ENCODE measurements around the gene SQSTM1. TPM values are rescaled to one million over a fixed set of nuclear protein-coding genes. Genes with fewer than 3 reads are reported as not detected.
"Not testable (repeated sequence)": the region's sequence is repeated elsewhere in the genome, so short reads cannot be mapped to it uniquely, and the experiment has no call there.

Gene SQSTM1
- polyA plus RNA-seq, 5 donors = 68.4 to 113 (median 97.1) TPM

DNA sequence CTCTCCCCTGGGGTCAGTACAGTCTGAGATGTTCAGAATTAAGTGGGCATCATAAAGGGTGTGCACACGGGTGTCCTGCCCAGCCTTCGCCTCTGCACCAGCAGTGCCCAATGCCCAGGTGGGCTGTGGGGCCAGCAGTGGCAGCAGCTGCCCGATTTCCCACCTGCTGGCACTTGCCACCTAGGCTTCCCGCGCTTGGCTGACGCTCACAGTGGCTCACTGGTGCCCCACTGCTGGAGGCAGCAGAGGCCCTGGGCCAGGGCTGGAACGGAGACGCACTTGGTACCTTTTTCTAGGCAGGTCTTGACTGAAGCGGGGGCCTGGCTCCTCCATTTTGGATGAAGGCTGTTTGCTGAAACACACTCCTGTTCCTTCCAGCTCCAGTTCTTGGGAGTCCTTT is 20.9 kb downstream of the SQSTM1 start:
- DNase-seq = no peak

DNA sequence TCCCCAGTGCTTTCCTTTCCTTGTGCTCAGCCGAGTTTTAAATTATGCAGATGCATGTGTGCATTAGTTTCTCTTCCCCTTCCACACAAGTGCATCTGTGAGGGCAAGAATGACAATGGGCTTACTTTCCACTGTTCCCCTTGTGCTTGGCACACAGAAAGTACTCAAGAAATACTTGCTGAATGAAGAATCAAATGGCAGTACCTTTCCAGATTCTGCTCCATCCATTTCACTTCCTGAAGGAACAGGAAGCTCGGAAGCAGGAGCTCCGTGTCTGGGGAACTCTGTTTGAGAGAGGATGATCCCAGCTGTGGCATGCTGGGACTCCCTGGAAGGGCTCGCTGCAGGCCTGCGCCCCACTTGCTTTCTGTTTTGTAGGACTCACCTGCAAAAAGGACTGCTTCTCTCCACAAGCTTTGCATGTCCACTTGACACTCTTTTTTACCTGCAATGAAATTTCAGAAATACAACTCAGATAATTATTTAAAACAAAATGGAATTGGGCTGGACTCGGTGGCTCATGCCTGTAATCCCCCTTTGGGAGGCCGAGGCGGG is 32.4 kb downstream of the SQSTM1 start:
- DNase-seq = no peak

DNA sequence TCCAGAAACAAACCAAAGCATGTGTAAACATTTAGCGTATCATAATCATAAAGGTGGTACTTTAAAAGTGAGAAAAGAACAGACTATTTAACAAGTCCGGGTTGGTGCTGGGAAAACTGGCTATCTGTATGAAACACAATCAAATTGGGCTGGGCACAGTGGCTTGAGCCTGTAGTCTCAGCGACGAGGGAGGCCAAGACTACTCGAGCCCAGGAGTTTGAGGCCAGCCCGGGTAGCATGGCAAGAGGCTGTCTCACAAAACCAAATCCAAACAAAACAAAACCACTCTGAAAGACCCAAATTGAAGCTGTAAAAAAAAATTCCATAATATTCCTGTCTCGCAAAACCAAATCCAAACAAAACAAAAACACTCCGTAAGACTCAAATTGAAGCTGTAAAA is 33.7 kb downstream of the SQSTM1 start:
- DNase-seq = no peak

DNA sequence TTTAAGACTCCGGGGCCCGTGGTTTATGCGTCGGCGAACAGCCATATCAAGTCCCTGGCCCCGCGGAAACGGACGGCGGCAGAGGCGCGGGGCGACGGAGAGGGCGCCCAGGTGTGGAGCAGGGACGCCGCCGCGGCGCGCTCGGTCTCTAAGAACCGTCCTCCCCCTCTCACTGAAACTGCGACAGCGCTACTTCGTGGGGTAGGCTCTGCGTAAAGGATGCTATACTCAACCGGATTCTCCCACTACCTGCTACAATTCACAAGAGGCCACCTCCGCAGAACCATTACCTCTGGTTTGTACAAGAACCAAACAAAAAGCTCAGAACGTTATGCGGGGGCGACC is 37.5 kb downstream of the SQSTM1 start:
- no peak for DNase-seq

DNA sequence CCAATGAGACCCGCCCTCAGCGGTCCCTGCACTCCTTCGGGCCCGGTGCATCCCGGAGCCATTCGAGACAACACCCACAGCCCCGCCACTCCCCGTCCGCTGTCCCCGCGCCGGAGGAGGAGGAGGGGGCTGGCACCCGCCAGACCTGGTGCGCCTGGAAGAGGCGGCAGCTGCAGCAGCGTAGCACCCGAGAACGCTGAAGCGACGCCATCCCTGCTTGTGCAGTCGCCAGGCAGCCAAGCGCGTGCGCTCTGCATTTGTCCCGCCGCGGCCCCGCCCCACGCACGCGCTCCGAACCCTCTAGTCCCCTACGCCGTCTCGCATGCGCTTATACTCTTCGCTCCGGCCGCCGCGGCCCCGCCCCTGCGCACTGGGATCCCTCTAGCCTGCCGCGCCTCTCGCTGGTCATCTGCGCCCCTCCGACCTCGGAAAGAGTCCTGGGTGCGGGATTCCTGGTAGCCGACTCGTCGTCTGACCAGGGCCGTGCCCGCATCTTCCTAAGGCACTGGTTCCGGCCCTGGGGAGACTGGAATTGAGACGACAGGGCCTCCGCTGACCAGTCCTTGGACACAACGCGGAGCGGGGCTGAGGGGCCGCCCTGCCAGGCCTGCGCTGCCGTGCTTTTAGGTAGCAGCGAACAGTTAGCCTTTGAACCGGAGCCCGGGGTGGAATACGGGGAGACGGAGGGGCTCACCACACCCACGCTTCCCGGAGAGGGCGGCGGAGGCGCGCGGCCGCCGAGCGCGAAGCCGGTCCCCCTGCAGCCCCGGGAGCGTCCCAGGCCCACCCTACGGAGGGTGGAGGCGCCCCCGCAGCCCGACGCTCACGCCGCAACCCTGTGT is 38.1 kb downstream of the SQSTM1 start, which contains the start of gene MRNIP:
Gene MRNIP (minus strand): TSS at position 232 of the 842 bp plus-strand sequence. CDS start 21 bp downstream, at position 211.
- peak; percentile 93 to 94 for DNase-seq

DNA sequence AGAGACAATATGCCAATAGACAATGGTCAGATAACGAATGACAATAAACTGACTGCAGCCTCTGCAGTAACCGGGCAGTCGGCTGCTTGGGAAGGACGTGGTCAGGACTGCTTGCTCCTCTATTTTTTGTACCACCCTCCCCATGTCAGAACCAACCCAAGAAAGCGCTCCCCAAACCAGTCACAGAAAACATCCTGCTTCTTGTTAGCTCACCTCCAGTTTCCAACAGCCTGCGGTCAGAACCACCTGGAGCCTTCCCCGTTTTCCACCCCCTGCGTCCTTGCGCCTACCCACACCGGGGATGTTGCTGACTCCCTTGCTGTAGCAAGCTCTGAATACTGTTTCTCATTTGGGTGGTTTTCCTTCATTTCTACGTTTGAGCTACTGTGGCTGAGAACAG is 39.6 kb downstream of the SQSTM1 start:
- no peak for DNase-seq

DNA sequence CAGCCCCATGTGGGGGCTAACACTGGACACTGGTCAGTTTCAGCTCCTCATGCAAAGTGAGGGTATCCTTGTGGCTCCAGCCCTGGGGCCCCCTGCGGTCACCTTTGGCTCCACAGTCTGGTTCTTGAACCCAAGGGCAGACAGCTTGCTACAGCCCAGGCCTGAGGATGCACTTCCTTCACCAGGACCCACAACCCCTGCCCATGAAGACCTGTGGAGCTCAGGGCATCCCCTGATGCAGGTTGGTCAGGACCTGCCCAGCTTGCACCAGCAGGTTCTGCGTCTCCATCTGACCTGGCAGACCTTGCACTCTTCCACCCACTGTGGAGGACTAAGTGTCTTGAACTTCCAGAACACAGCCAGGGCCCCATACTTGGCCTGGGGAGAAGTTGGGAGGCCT is 41.6 kb downstream of the SQSTM1 start:
- no peak for DNase-seq

DNA sequence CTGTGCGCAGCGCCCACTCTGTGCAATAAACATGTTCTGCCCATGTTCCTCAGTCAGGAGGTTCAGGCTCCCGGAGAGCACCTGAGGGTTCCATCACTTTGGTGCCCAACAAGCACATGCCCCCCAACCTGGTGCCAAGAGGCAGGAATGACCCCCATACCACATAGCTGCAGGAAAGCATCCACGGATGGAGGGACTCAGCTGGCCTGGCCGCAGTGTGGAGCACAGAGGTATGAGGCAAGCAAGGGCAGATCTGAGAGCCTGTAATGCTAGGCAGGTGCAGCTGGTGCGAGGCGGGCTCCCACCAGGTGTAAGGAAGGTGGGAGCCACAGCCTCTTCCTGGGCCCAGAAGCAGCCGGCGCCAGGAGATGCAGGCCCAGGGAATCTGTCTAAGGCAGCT is 42.2 kb downstream of the SQSTM1 start:
- no peak for DNase-seq

DNA sequence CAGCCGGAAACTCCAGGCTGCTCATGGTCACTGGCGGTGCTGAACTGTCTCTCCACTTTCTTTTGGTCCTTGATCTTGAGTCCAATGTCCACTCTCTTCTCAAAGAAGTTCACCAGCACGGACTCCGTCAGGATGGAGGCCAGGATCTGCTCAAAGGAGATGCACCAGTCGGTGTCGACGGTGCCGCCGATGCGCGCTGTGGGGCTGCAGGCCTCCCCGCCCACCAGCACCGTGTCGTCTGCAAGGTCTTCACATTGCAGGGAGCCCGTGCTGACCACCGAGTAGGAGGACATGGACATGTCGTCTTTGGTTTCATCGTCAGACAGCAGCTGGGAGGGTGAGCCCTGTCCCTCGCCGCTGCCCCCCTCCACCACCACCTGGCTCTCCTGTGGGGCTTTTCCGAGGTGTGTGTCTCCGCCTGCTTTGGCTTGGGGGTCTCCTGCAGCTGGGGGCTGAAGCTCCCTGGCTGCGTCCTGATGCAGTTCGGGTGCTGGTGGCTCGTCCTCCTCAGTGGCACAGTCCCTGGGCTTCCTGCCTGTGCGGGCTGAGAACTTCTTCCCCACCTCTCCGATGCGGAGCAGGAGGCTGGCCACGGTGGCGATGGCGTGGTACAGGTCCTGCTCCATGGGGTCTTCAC is 42.9 kb downstream of the SQSTM1 start:
- no peak for DNase-seq

DNA sequence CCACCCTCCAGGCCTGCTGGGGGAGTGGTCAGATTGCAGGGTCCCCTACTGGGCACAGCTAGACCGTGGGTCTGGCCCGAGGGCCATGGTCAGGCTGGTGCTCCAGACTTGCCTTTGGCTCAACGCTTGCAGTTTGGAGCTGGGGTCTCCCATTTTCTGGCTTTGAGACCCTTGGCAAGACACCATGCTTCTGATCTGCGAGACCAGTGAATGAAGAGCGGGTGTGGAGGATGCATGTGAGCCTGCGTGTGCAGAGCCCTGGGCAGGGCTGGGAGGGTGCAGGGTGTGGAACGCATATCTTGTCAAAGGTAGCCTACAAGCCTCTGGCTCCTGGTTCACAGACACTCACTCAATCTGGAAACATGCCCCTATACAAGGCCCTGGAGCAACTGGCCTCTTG is 44.0 kb downstream of the SQSTM1 start:
- no peak for DNase-seq

DNA sequence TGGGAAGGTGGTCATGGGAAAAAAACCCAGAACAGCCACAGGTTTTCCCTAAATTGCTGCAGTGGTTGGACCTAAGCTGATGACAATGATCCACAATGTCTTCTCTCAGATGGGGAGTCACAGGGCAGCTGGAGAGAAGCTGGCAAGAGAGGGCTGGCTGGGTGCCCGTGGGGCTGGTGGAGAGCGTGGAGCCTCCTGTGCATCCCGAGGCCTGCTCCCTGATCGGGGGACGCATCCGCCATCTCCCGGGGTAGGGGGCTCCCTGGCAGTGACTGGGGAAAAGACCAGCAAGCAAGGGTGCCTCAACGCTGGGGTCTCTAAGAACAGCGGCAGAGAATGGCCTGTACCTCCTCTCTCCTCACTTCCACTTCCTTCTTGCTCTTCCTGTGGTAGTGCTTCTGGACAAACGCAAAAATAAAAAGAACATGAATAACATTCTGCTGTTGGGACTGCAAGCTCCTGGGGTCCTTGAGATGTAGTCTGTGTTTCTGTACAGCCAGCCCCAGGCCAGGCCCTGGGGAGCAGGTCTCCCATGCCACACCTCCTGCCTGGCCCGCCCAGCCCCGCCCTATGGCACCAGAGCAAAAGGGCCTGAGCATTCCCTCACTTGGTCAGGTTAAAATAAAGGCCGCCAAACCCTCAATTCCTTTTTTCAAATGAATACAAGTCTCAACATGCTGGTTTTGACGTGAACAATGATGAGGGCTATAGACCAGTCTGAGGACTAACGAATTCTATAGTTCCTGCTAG is 45.0 kb downstream of the SQSTM1 start:
- no peak for DNase-seq

DNA sequence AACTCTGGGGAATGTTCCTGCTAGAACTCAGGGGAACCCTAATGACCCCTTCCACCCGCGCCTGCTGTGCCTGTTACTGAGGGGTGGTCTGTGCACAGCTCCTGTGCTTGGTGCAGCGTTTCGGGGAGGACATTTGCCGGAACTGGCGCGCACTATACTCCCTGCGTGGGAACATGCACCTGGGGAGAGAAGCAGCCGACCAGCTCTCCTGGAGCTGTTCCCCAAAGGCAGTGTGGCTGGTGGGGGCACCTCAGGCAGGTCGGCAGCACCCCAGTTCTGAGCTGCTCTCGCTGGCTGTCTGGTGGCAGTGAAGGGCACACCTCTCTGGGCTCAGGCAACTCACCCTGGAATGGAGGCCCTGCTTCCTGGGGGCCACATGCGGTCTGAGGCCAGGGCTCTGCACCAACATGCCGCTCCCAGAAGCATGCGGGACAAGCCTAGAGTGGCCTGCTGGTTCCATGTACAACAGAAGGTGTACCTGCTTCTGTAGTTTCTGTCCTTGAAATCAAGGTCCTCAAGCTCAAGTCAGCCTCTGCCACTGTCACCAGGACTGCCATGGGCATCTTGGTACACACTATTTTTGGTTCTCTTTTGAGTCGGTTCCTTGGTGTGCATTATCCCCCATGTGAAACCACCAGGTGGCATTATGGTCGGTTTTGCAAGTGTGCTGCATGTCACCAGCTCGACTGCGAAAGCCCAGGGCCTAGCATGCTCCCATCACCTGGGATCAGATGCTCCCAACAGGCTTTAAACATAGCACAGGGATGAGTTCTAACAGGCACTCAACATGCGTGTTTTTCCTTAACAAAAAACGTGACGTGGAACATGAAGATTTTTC is 45.8 kb downstream of the SQSTM1 start:
- DNase-seq = no peak

DNA sequence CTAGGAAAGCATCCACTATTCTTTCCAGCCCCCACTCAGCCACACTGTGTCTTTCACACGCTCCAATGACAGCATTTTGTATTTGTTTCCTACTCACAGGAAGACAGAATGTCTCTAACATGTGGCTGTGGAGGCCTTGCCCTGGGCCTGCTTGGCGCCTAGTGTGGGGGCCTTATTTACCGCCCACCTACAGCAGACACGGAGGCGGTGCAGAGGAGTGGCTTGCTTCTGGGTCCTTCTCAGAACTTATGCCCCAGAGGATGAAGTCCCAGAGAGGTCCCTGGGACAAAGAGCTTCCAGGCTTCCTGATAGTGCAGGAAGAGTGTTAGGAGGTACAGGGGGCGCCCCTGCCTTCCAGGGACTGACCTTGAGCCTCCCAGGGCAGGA is 46.4 kb downstream of the SQSTM1 start:
- no peak for DNase-seq

DNA sequence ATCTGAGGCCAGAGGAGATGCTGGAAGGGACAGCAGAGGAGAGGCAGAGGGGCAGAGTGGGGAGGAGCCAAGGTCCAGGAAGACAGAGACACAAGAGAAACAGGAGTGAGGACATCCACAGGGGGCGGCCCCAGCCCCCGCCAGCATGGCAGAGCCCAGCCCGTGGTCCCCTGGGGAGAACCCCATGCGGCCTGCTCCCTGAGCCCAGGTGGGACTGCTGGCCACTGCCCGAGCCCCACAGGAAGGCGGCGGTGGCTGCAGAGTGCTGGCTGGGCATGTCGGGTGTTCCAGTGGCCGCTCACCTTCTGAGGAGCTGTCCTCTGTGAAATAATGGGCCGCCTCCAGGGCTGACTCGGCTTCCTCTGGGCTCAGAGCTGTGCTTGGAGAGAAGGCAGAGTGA is 46.8 kb downstream of the SQSTM1 start:
- DNase-seq = no peak

DNA sequence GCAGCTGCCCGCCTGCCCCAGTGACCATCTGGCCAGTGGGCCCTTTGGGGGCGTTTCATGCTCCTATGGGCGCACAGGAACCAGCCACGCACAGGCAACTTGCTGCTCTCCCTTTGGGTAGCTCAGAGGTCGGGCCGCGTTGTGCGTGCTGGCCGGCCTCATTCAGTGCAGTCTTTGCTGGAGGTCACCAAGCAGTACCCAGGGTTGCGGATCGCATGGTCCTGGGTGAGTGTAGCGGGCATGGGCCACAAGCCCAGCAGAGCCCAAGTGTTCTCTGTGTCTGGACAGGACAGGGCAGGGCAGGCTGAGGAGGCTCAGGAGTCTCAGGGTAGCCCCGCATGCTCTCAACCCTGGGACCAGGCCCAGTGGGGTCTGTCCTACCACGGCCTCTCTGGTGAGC is 47.8 kb downstream of the SQSTM1 start:
- DNase-seq = no peak

DNA sequence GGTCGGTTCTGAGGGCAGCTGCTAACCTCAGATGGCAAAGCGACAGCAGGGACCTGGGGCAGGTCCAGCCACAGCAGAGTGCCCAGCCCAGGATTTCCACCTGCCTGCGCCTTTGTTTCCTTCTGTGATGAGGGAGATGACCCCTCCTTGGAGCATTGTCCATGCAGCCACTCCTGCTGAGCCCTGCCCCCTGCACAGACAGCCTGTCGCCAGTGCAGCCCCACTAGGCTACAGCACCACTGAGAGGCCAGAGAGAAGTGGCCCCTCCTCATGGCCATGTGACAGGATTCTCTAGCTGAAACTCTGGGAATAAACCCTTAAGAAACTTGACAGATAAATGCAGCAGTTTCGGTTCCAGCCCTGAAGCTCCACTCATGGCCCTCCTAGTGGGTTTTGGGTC is 48.4 kb downstream of the SQSTM1 start:
- no peak for DNase-seq

DNA sequence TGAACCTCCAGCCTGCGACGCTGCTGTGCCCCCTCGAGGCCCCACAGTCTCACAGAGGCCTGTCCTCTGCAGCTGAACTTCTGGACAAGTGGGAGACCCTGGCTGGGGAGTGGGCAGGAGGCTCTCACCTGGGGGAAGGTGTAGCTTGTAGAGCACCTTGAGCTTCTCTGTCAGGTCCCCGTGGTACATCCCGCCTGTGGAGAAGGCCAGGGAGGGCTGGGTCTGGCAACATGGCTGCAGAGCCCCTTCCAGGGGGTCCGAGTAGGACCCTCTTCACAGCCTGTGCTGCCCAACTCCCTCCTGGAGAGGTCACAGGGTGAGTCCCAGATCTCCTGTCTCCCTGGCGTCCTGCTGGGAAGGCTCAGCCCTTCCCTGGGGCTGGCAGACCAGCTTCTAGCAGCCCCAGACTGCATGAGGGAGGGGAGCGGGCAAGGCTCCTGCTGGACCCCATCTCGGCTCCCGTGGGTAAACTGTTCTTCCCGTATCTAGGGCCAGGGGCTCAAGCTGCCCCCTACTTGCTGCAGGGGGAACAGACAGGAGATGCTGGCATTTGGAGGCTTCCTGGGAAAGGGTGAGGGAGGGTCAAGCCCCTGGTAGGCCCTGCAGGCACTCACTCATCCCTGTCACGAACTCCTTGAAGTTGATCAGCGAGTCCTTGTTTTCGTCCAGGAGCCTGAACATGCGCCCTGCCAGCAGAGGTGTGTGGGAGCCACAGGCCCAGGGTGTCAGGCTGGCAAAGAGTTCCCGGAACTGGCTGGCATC is 49.1 kb downstream of the SQSTM1 start:
- DNase-seq = no peak

DNA sequence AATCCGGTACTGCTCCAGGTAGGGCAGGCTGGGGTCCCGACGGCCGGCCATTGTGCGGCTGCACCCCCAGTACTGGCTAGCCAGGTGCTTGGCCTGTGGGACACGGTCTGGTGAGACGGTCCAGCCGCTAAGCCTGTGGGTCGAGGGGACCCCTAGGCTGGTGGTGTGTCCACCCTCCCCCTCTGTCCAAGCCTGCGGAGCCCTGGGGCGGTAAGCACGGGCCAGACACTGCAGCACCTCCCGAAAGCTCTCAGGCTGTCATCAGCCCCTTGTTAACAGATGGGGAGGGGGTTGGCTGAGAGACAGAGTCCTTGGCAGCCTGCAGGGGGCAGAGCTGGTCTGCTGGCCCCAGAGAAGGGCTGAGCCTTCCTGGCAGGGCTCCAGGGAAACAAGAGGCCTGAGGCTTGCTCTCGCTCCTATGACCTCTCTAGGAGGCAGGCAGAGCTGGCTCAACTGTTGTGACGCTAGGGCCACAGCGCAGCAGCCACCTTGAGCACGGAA is 49.7 kb downstream of the SQSTM1 start:
- DNase-seq = peak; percentile 11 to 18

DNA sequence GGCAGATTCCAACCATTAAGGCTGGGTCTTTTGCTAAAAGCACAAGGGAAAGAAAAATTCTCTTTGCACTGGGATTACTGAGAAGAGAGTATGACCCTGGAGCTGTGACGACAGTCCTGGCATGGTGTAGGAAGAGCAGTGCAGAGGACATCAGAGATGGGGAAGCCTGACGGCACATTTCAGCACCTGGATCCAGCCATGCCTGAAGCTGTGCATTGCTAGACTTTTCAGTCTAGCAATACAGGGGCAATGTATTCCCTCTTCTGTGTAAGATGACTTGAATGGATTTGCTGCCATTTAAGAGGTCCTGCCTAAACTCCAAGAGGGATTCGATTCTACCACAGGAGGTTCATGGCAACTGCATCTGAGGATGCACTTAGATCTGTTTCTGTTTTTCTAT is 50.2 kb downstream of the SQSTM1 start:
- DNase-seq = no peak

DNA sequence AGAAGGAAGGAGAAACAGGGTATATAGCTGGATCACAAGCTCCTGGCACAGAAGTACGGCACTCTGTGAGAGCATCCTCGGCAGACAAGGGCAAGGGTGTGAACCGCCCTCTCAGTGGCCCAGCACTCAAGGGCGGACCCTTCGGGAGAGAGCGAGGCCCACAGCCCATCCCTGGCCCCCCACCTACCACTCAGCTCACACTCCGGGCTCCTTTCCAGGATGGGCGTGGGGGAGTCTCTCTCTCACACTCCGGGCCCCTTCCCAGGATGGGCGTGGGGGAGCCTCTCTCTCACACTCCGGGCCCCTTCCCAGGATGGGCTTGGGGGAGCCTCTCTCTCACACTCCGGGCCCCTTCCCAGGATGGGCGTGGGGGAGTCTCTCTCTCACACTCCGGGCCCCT is 50.8 kb downstream of the SQSTM1 start:
- DNase-seq = not testable (repeated sequence)

Measured in right lung (tissue), 5 donors.